ENCODE results near the gene ENTPD7. TPM values are rescaled to one million over a fixed set of nuclear protein-coding genes. Genes with fewer than 3 reads are reported as not detected.
A peak's percentile ranks its signal among the peaks of the same experiment; 100 is the strongest.

Gene ENTPD7
- total RNA-seq, 1 donor from 2014 or later, result 16.5 TPM

GRCh38 chr10:99656199-99657064 is 2.9 kb upstream of the ENTPD7 start:
- no peak for DNase-seq (ENCODE audit: low spot score)
- Mint-ChIP-seq H3K27me3 (ENCODE audit: unreplicated experiment) (no peaks in the 10 kb centered on the region), H3K27ac (ENCODE audit: unreplicated experiment) (no peak overlapping the region), H3K36me3 (ENCODE audit: low read depth, unreplicated experiment) (peaks cover 8% of the 10 kb centered on the region), H3K4me1 (ENCODE audit: unreplicated experiment) (peaks cover 15% of the 10 kb centered on the region), H3K4me3 (ENCODE audit: unreplicated experiment) (no peak overlapping the region), H3K9me3 (ENCODE audit: unreplicated experiment) (no peaks in the 10 kb centered on the region)
- TF ChIP-seq CTCF (IDR thresholded peaks at IDR 0.05; ENCODE audit: unreplicated experiment), result no peak

- Mint-ChIP-seq H3K9me3 (ENCODE audit: unreplicated experiment) (no peaks in the 10 kb centered on the region), H3K4me1 (ENCODE audit: unreplicated experiment) (peaks cover 15% of the 10 kb centered on the region), H3K27me3 (ENCODE audit: unreplicated experiment) (no peaks in the 10 kb centered on the region), H3K36me3 (ENCODE audit: low read depth, unreplicated experiment) (peaks cover 8% of the 10 kb centered on the region), H3K27ac (ENCODE audit: unreplicated experiment) (peak overlapping the region; percentile 74), H3K4me3 (ENCODE audit: unreplicated experiment) (peak overlapping the region; percentile 98)
- no peak for TF ChIP-seq CTCF (IDR thresholded peaks at IDR 0.05; ENCODE audit: unreplicated experiment)
- peak; percentile 13 for DNase-seq (ENCODE audit: low spot score)
These were observed 683 bp upstream of the ENTPD7 start for GRCh38 chr10:99658622-99659030.

GRCh38 chr10:99659868-99660366 is 608 bp downstream of the ENTPD7 start:
- no peak for DNase-seq (ENCODE audit: low spot score)
- Mint-ChIP-seq H3K36me3 (ENCODE audit: low read depth, unreplicated experiment) (peaks cover 8% of the 10 kb centered on the region), H3K27ac (ENCODE audit: unreplicated experiment) (no peak overlapping the region), H3K4me3 (ENCODE audit: unreplicated experiment) (peak overlapping the region; percentile 98), H3K9me3 (ENCODE audit: unreplicated experiment) (no peaks in the 10 kb centered on the region), H3K4me1 (ENCODE audit: unreplicated experiment) (peaks cover 15% of the 10 kb centered on the region), H3K27me3 (ENCODE audit: unreplicated experiment) (no peaks in the 10 kb centered on the region)
- no peak for TF ChIP-seq CTCF (IDR thresholded peaks at IDR 0.05; ENCODE audit: unreplicated experiment)

- Mint-ChIP-seq H3K36me3 (ENCODE audit: low read depth, unreplicated experiment) (peaks cover 10% of the 10 kb centered on the region), H3K9me3 (ENCODE audit: unreplicated experiment) (no peaks in the 10 kb centered on the region), H3K27me3 (ENCODE audit: unreplicated experiment) (no peaks in the 10 kb centered on the region), H3K4me3 (ENCODE audit: unreplicated experiment) (no peak overlapping the region), H3K4me1 (ENCODE audit: unreplicated experiment) (peaks cover 15% of the 10 kb centered on the region), H3K27ac (ENCODE audit: unreplicated experiment) (no peak overlapping the region)
- DNase-seq (ENCODE audit: low spot score), result no peak
- TF ChIP-seq CTCF (IDR thresholded peaks at IDR 0.05; ENCODE audit: unreplicated experiment), result no peak
These were observed 1.5 kb downstream of the ENTPD7 start for GRCh38 chr10:99660662-99661376.

Data from endothelial cell (in vitro differentiated cells).